ENCODE measurements around the gene SUSD4. TPM values are rescaled to one million over a fixed set of nuclear protein-coding genes. Genes with fewer than 3 reads are reported as not detected.
A peak's percentile ranks its signal among the peaks of the same experiment; 100 is the strongest.

The SUSD4 gene
- total and polyA plus RNA-seq, 9 of the 15 experiments (the other 6 are each of a cell fraction or from before 2014, with no cell fraction given) = 0.06 to 1.7 (median 0.09) TPM; not detected in 4

DNA sequence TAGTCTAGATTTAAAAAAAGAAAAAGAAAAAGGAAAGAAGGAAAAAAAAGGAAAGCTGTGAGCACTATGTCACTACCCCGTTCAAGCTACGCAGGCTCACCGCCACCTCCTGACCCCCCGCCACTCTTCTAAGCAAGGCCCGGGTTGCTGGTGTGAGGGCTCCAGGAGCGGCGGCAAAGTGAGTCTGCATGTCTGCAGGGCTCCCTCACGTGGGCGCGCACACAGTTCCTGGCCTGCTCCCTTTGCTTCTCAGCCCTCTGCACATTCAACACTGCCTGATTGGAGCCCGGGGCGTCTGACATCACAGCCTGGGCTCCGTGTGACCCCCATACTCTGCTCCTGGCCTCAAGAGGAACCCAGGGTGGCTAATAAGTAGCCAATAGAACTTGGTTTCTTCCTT lies 139.5 kb downstream of the SUSD4 start:
- POLR2A ChIA-PET = interaction anchor here (0.8 kb wide), 1 partner anchor 46 kb away, joined by 3 read pairs; no protein-coding TSS in a partner anchor
- FAIRE-seq (peak; percentile 26), ATAC-seq (peak; percentile 87), DNase-seq (ENCODE audit: extremely low read depth in 1 of 4, low spot score in 3 of 4) (peak in 2 of 4 experiments; percentile 54 to 57)
- Histone ChIP-seq H3K79me2 (ENCODE audit: control insufficient read depth, insufficient read depth, low read length) (no peaks in the 10 kb centered on the region), H3K4me1 (replicated peaks in 1 of 2; ENCODE audit: control insufficient read depth in 2 of 2, insufficient read depth in 2 of 2, low read length in 2 of 2) (peaks cover 3 to 5% of the 10 kb centered on the region in 2 experiments; a peak in 2 of 5 replicates), H3K36me3 (ENCODE audit: control insufficient read depth, insufficient read depth, low read length) (no peaks in the 10 kb centered on the region), H4K20me1 (replicated peaks; ENCODE audit: control insufficient read depth, insufficient read depth, low read length) (no peaks in the 10 kb centered on the region), H3K27ac (ENCODE audit: extremely low read depth, low read depth, low read length) (no peak overlapping the region), H2AFZ (ENCODE audit: low read depth, low read length) (no peak overlapping the region; the same call in 1 of the 2 replicates), H3K9me3 (replicated peaks; ENCODE audit: control insufficient read depth, insufficient read depth, low read depth, low read length) (no peaks in the 10 kb centered on the region), H3K4me3 (no peak overlapping the region), H3K4me2 (ENCODE audit: insufficient read depth, low read length) (no peak overlapping the region), H3K9me1 (ENCODE audit: control insufficient read depth, insufficient read depth, low read length) (no peaks in the 10 kb centered on the region), H3K9ac (ENCODE audit: insufficient read depth in 1 of 2, low read depth in 2 of 2, low read length in 2 of 2) (no peak overlapping the region), H3K27me3 (ENCODE audit: control insufficient read depth in 2 of 2, insufficient read depth in 2 of 2, low read length in 2 of 2) (no peaks in the 10 kb centered on the region; a peak in 1 of 5 replicates)
- intact Hi-C loops (cut with micrococcal nuclease) = no loop called here
- CTCF ChIA-PET (ENCODE audit: low intra/inter-chr PET ratio) = no interaction called here
- in situ Hi-C loops (cut with MboI) = no loop called here
- BruUV-seq (replicated peaks) = no TSS peak
- 62% methylated on average over 13 of the region's 13 CpGs for WGBS (ENCODE audit: insufficient coverage, low coverage, missing lambda C conversion rate)
- TF ChIP-seq MCM3 (IDR thresholded peaks at IDR 0.05) = no peak
- TF ChIP-seq ELK1 (CRISPR knock-in tag; IDR thresholded peaks at IDR 0.05) = no peak
- TF ChIP-seq ZNF766 (CRISPR knock-in tag; conservative IDR thresholded peaks at IDR 0.05) = no peak
- no peak for TF ChIP-seq JUNB (CRISPR knock-in tag; conservative IDR thresholded peaks at IDR 0.05)
- no peak for TF ChIP-seq PBX2 (CRISPR knock-in tag; IDR thresholded peaks at IDR 0.05; ENCODE audit: low read depth)
- no peak for TF ChIP-seq PBX2 (tag; conservative IDR thresholded peaks at IDR 0.05; ENCODE audit: low read depth)
- no peak for TF ChIP-seq PHF8 (IDR thresholded peaks at IDR 0.05; ENCODE audit: borderline replicate concordance, low read length)
- TF ChIP-seq, protein P1, sequence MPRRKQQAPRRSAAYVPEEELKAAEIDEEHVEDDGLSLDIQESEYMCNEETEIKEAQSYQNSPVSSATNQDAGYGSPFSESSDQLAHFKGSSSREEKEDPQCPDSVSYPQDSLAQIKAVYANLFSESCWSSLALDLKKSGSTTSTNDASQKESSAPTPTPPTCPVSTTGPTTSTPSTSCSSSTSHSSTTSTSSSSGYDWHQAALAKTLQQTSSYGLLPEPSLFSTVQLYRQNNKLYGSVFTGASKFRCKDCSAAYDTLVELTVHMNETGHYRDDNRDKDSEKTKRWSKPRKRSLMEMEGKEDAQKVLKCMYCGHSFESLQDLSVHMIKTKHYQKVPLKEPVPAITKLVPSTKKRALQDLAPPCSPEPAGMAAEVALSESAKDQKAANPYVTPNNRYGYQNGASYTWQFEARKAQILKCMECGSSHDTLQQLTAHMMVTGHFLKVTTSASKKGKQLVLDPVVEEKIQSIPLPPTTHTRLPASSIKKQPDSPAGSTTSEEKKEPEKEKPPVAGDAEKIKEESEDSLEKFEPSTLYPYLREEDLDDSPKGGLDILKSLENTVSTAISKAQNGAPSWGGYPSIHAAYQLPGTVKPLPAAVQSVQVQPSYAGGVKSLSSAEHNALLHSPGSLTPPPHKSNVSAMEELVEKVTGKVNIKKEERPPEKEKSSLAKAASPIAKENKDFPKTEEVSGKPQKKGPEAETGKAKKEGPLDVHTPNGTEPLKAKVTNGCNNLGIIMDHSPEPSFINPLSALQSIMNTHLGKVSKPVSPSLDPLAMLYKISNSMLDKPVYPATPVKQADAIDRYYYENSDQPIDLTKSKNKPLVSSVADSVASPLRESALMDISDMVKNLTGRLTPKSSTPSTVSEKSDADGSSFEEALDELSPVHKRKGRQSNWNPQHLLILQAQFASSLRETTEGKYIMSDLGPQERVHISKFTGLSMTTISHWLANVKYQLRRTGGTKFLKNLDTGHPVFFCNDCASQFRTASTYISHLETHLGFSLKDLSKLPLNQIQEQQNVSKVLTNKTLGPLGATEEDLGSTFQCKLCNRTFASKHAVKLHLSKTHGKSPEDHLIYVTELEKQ (CRISPR knock-in tag; IDR thresholded peaks at IDR 0.05) = no peak
- no peak for TF ChIP-seq ZNF263 (CRISPR knock-in tag; IDR thresholded peaks at IDR 0.05; ENCODE audit: borderline replicate concordance)
- peak in 1 of 2 experiments; percentile 31; a peak in 2 of 4 replicates for TF ChIP-seq RAD21 (CRISPR knock-in tag; conservative IDR thresholded peaks at IDR 0.05 in 1 of 2, IDR thresholded peaks at IDR 0.05 in 1 of 2)
- TF ChIP-seq, protein P2, sequence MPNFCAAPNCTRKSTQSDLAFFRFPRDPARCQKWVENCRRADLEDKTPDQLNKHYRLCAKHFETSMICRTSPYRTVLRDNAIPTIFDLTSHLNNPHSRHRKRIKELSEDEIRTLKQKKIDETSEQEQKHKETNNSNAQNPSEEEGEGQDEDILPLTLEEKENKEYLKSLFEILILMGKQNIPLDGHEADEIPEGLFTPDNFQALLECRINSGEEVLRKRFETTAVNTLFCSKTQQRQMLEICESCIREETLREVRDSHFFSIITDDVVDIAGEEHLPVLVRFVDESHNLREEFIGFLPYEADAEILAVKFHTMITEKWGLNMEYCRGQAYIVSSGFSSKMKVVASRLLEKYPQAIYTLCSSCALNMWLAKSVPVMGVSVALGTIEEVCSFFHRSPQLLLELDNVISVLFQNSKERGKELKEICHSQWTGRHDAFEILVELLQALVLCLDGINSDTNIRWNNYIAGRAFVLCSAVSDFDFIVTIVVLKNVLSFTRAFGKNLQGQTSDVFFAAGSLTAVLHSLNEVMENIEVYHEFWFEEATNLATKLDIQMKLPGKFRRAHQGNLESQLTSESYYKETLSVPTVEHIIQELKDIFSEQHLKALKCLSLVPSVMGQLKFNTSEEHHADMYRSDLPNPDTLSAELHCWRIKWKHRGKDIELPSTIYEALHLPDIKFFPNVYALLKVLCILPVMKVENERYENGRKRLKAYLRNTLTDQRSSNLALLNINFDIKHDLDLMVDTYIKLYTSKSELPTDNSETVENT (CRISPR knock-in tag; IDR thresholded peaks at IDR 0.05) = no peak
- no peak for TF ChIP-seq ZFP30 (CRISPR knock-in tag; IDR thresholded peaks at IDR 0.05; ENCODE audit: borderline replicate concordance)
- no peak for TF ChIP-seq CHD2 (IDR thresholded peaks at IDR 0.05; ENCODE audit: low read depth, low read length)

Measured in K562 (cell line).